Type B pancreatic cell (in vitro differentiated cells): ENCODE measurements around the gene AFF2. TPM values are rescaled to one million over a fixed set of nuclear protein-coding genes. Genes with fewer than 3 reads are reported as not detected.

Experiments
- DNase-seq: peaks from one replicate; pipeline ENCODE4 v3.0.0; 2021; ENCODE audit warnings: mixed read lengths; ENCODE audit not compliant: unreplicated experiment; ENCODE audit errors: extremely low spot score
- H3K27ac Mint-ChIP-seq: 2 replicates; pipeline ENCODE4 v1.8.0; 2021; ENCODE audit warnings: mild to moderate bottlenecking, mixed read lengths
- H3K27me3 Mint-ChIP-seq: 2 replicates; pipeline ENCODE4 v1.8.0; 2021; ENCODE audit warnings: mixed read lengths
- H3K36me3 Mint-ChIP-seq: 2 replicates; pipeline ENCODE4 v1.8.0; 2021; ENCODE audit warnings: mixed read lengths
- H3K4me1 Mint-ChIP-seq: one replicate; pipeline ENCODE4 v1.8.0; 2021; ENCODE audit warnings: mixed read lengths; ENCODE audit not compliant: unreplicated experiment
- H3K4me3 Mint-ChIP-seq: 2 replicates; pipeline ENCODE4 v1.8.0; 2021; ENCODE audit warnings: mild to moderate bottlenecking, mixed read lengths
- H3K9me3 Mint-ChIP-seq: 2 replicates; pipeline ENCODE4 v1.8.0; 2021; ENCODE audit warnings: mixed read lengths
- CTCF ChIP-seq: fragments of 200-600 bp; sonication (generic); conservative IDR thresholded peaks from 2 replicates; pipeline ENCODE4 v1.5.0; 2021; ENCODE audit warnings: antibody characterized with exemption, mild to moderate bottlenecking
- total RNA-seq: library from RNA; stranded (reverse); gene quantifications from 2 replicates; pipeline ENCODE4 v1.2.1, GENCODE V29; 2021; ENCODE audit warnings: low replicate concordance

AFF2 gene
- total RNA-seq, 1 donor from 2014 or later: 21.3 TPM

- no peak overlapping the region for H3K27ac Mint-ChIP-seq
- DNase-seq: no peak
- no peaks in the 10 kb centered on the region for H3K36me3 Mint-ChIP-seq
- H3K4me3 Mint-ChIP-seq: no peak overlapping the region
- no peaks in the 10 kb centered on the region for H3K27me3 Mint-ChIP-seq
- no peaks in the 10 kb centered on the region for H3K4me1 Mint-ChIP-seq
- H3K9me3 Mint-ChIP-seq: no peaks in the 10 kb centered on the region
- TF ChIP-seq CTCF: no peak
Observed at GRCh38 chrX:148580016-148580415, 79.6 kb downstream of the AFF2 start.

GRCh38 chrX:148582353-148582752 is 81.9 kb downstream of the AFF2 start:
- Mint-ChIP-seq H3K27me3 (no peaks in the 10 kb centered on the region), H3K4me1 (no peaks in the 10 kb centered on the region), H3K4me3 (no peak overlapping the region), H3K36me3 (no peaks in the 10 kb centered on the region), H3K27ac (no peak overlapping the region), H3K9me3 (no peaks in the 10 kb centered on the region)
- DNase-seq: no peak
- no peak for TF ChIP-seq CTCF

GRCh38 chrX:148588649-148589310 is 88.4 kb downstream of the AFF2 start:
- Mint-ChIP-seq H3K9me3 (no peaks in the 10 kb centered on the region), H3K4me1 (peaks cover 10% of the 10 kb centered on the region), H3K27me3 (no peaks in the 10 kb centered on the region), H3K27ac (no peak overlapping the region), H3K4me3 (no peak overlapping the region), H3K36me3 (no peaks in the 10 kb centered on the region)
- DNase-seq: no peak
- TF ChIP-seq CTCF: no peak

- Mint-ChIP-seq H3K36me3 (no peaks in the 10 kb centered on the region), H3K4me3 (no peak overlapping the region), H3K27me3 (no peaks in the 10 kb centered on the region)
Observed at GRCh38 chrX:148592595-148592994, 92.2 kb downstream of the AFF2 start.

GRCh38 chrX:148593146-148593545 is 92.7 kb downstream of the AFF2 start:
- H3K36me3 Mint-ChIP-seq: no peaks in the 10 kb centered on the region
- H3K9me3 Mint-ChIP-seq: no peaks in the 10 kb centered on the region

More at GRCh38 chrX:148592595-148592994, 92.2 kb downstream of the AFF2 start:
- TF ChIP-seq CTCF: no peak
- no peaks in the 10 kb centered on the region for H3K9me3 Mint-ChIP-seq
- no peak overlapping the region for H3K27ac Mint-ChIP-seq
- no peak for DNase-seq
- peaks cover 10% of the 10 kb centered on the region for H3K4me1 Mint-ChIP-seq

More at GRCh38 chrX:148593146-148593545, 92.7 kb downstream of the AFF2 start:
- Mint-ChIP-seq H3K4me1 (peaks cover 10% of the 10 kb centered on the region), H3K27me3 (no peaks in the 10 kb centered on the region), H3K27ac (no peak overlapping the region), H3K4me3 (no peak overlapping the region)
- no peak for TF ChIP-seq CTCF
- no peak for DNase-seq
